Heart left ventricle (tissue), 13 donors: Measurements from ENCODE around the gene DAPK2.

Experiments
- CTCF ChIP-seq, 12 donors: fragments of 200-600 bp; sonication (generic) in 4 of 12; IDR thresholded peaks; one replicate each; pipeline versions ENCODE4 v1.5.0 to v1.8.0; 2018 to 2022; ENCODE audit warnings: antibody characterized with exemption in 12 of 12, mild to moderate bottlenecking in 5 of 12
- POLR2A ChIP-seq, 2 donors: fragments of 450-650 bp; IDR thresholded peaks; one replicate each; pipeline ENCODE4 v1.6.1; 2017; ENCODE audit warnings: antibody characterized with exemption in 2 of 2, mild to moderate bottlenecking in 2 of 2, moderate library complexity in 2 of 2
- donor health status: ischemic (EF 13 %, LVEDD 7.1; RV severe dilation, severe dysfunction).
- donor health status: DM: no; HTN: yes; CAD: no.
- donor health status: DM: no; HTN: no; CAD: no.
- donor health status: ischemic (EF 25% LVEDD 6.9; RV normal size, moderate dysfunction).
- donor health status: ischemic (EF 25% LVEDD 5.7; RV mildly dilated, moderate dysfunction).
- donor health status: ischemic (EF 35%, LVEDD 5.7; RV mildly dilated, moderate dysfunction).
- donor health status: nonischemic (EF 11% LVEDD 7.7; RV severe dilation, severe dysfunction).
- donor health status: DM: yes; HTN: yes; CAD: no.
- donor health status: PGD.
- donor health status: ischemic (EF 29% LVEDD 5.4; RV normal size, mild dysfunction).
- donor health status: nonischemic (EF 23%, LVEDD 6.1; RV moderate dilation, normal function).

- TF ChIP-seq POLR2A (IDR thresholded peaks at IDR 0.05) (no peak), CTCF (IDR thresholded peaks at IDR 0.05) (no peak)
Measured at GRCh38 chr15:64029110-64029509, 17.2 kb downstream of the DAPK2 start.
